Epidermal melanocyte (primary cell): ENCODE measurements around the gene CHI3L2.

Source experiments
- DNase-seq: peaks from one replicate; pipeline ENCODE4 v3.0.0; 2011; ENCODE audit warnings: low spot score; ENCODE audit not compliant: insufficient read length

CHI3L2 gene

DNA sequence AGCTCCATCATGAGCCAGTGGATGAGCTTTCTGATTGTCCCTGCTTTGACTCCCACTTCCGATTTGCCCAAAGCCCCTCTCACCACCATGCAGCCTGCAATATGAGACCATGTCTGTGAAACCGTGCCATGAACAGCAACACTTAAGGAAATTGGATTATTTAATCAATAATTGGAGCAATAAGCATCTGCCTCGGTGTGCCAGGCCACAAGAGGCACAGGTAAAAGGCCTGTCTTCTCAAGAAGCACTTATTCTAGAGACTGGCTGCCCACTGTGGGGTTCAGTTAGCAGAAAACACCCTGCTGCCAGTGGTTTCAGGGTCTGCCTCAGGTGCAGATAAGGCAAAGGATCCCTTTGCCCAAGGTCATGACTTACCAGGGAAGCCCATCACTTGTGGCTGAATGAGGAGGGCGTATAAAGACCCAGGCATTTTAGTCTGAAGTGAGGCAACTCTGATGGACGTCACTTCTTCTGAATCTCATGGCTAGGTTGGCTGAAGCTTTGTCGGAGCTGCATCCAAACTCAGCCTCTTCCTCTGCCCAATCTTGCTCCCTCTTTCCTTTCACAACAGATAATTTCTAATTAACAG, 7.1 kb upstream of the CHI3L2 start:
- DNase-seq = no peak

DNA sequence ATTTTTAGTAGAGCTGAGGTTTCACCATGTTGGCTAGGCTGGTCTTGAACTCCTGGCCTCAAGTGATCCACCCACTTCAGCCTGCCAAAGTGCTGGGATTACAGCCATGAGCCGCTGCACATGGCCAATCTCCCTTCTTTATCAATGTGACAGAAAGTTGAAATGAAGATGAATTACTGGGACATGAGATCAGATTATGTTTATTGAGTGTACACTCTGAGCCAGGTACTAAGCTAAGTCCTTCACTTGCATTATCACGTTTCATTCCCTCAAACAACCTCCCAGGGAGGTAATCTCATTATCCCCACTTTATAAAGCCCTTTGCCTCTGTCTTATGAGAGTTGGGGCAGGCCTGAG, 6.3 kb upstream of the CHI3L2 start:
- DNase-seq = no peak

DNA sequence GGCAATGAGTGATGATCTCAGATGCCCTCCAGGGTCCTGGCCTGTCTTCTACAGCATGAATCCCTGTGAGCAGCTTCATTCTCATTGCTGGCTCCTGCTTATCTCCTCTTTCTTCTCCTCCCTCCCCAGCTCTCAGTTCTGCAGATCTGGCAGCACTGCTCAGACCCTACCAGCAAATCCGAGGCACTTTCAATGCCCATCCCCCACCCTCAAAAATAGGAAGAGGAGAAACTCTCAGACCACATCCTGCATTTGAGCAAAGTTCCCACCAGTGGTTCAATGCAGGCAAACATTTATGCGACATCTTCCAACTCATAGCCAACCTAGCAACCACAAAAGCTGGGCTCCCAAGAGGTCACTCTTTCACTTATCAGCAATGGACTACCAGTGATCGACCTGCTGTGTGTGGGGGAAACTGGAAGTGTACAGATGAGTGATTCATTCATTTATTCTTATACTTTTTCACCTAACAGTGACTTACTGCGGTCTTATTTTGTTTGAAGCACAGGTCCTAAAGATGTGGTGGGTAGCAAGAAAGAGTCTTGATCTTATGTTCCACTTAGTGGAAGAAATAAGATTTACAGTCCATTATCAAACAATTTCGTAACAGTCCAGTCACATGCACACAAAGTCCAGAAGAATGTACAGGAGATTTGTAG, 5.8 kb upstream of the CHI3L2 start:
- DNase-seq = no peak

DNA sequence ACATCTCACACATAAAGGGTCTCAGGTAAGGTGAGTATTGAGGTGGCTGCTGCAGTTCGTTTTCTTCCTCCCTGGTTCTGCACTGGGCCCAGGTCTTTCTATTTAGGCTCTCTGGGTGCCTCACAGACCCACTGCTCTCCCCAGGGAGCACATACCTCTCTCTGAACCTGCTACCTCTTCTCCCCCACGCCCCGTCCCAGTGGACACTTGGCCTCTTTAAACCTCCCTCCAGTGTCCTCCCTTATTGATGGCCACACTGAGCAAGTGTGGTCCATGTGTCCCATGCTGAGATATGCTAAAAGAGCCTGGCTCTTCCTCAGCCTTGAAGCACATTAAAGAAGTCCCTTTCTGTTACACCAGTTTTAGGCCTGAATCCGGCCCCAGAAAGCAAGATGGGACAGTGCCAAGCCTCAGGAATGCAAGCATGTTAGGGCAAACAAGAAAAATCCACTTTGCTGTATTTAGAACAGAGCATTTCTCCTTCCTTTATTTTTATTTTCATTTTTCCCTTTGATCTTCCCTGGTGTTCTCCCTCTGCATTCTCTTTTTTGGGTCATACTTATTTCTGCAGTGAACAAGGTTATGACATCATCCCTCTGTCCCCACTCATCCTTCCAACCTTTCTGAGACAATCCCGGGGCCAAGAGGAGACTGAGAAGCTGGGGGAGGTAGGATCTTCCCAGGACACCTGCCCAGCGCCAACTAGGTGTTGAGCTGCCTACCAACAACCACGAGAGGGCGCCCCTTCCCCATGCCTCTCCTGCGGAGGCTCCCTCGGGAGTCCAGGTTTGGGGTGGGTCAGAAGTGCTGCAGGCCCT, 5.0 kb upstream of the CHI3L2 start:
- DNase-seq = peak; percentile 65

DNA sequence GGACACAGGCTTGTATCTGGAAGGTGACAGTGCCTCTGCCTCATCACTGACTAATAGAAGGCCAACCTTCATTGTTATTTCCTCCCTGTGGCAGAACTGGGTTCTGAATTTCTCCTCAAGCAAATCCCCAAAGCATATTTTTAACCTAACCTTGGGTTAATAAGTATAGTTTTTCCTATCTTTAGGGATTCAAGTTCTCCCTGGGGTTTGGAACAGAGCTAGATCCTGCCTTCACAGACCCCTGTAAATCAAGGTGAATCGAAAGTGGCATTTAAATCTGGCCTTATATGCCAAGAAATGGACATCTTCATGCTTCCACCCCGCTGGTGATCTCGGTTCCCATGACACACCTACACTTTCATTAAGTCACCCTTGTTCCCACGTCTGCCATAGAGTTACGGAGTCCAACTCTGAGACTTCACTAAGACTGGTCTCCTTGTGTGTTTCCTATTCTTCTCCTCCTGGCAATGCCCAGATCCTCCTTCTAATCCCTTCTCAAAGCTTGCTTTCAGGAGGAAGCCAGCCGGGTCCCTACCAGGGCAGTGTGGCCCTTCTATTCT, 4.3 kb upstream of the CHI3L2 start:
- DNase-seq = no peak

DNA sequence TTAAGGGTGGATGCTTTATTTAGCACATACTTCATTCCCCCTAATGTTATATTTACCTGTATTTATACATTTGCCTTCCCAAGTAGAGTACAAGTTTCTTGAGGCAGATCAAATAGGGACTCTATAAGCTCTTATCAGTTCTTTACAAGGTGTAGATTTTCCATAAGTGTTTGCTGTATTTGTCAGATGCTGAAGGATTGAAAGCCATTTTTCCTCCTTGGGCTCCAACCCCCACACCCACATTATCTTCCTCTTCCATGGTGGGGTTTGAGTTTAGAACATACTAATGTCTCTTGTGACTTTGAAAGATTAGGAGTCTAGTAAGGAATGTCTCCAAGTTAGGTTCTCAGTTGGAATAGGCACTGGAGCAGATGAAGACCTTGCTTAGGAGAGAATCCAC, 2.4 kb upstream of the CHI3L2 start:
- no peak for DNase-seq

DNA sequence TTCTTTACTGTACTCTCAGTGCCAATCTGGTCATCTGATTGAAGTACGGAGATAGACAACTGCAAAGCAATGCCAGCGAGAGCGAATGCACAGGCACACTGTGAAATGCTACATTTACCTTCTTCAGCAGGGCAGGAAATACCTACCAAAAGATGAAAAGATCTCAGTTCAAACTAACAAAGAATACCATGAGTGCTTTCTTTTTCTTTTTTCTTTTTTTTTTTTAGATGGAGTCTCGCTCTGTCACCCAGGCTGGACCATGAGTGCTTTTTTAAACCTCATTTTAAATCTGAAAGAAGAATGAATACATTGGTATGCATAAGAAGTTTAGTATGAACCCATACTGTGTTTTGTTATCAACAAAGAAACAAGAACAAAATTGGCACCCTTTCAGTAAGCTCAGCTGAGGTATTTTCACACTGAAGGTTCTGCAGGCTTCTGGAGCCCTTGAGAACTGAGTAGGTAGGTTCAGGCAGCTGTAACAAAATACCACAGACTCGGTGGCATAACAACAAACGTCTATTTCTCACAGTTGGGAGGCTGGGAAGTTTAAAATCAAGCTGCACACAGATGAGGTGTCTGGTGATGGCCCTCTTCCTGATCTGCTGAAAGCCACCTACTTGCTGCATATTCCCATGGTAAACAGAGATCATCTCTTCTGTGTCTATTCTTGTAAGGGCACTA, 1.7 kb upstream of the CHI3L2 start:
- no peak for DNase-seq

DNA sequence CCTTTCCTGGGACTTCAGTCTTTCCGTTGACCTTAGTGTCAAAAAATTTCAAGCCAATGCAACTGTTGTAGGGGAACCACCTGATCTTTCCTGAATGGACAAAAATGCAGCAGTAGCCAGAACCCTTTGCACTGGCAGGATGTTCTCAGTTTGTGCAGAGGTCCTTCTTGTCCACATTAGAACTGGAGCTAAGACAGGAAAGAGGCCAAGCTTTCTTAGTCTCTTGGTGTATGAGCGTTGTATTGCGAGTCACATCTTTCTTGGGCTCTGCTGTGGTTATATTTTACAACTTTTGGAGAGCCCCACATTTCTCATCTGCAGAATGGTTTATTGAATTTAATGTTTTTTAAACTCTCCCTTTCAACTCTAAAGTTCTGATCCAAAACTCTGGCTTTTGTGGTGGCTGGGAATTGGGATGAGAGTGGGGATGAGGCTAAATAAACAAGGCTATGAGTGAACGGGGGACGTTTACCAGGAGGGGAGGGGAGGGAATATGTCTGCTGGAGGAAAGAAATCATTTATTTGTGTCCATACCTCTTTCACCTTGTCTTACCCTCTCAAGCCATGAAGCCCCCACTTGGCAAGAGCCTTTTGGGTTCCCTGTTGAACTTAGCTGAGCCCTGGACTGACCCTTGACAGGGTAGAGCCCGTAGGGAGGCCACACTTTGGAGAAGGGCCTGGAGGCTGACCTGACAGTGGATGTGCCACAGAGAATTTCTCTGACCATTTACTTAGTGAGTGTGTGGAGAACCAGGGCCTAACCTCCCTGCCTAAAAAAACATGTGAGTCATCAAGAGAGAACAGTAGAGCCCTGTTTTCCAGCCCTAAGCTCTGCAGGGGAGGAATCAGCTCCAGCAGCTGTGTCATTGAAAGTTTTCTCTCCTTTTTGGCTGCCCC, 586 bp downstream of the CHI3L2 start:
- DNase-seq = peak; percentile 94

DNA sequence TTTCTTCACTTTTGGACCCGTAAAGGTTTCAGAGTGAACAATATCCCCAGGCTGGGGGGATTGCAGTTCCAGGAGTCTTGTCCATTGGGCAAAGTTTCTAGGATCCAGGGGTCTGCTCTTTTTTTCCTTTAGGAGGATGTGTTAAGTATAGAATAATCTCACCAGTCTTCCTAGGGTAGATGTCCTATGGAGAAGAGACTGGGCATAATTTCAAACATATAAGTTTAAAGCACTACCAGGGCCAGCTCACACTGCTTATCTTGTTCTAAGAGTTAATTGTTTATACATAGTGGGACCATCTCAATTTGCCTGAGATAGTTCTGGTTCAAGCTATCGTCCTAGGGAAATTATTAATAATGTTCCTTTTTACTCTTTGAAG, 1.2 kb downstream of the CHI3L2 start:
- DNase-seq = no peak

DNA sequence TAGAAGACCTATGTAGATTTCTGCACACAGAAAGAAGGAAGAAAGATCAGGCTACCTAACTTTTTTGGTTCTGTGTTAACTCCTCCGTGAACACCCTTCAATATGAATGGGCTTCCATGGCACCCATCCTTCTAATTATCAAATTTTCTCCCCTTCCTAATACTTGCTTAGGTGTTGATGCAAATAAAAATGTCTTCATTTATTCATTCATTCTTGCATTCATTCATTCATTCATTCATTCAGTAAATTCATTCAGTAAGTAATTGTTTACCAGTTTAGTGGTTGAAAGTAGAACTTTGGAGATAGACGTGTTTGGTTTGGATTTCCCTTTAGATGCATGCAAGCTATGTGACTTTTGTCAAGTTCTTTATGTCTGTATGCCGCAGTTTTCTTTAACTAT, 4.6 kb downstream of the CHI3L2 start:
- no peak for DNase-seq

DNA sequence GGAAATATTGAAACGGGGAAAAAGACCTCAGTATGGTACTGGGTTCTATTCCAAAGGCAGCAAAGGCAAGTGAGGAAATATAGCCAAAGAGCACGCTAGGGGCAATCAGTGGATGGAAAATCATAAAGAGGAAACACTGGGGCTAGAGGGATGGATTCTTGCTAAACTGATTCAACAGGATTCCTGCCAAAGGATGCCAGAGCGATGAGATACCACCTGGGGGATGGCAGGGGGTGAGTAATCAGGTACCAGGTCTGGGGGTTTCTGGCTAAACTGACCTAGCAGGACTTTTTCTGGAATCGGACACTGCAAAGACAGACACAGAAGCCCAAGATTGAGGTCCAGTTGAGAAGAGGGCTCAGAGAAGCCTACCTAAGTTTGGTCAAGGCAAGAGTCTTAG, 6.7 kb downstream of the CHI3L2 start:
- DNase-seq = no peak

DNA sequence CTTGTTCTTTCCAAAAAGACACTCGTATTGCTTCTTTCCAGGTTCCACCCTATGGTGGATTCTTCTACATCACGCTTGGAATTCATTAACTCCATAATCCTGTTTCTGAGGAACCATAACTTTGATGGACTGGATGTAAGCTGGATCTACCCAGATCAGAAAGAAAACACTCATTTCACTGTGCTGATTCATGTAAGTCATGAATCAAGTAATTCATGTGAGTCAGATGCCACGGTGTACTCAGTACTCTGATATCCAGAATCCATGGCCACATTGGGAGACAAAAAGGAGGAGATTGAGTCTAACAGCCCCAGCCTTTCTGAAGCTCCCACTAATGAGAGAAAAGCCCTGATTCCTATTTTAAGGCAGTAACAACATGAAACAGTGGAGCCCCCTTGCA, 7.4 kb downstream of the CHI3L2 start:
- no peak for DNase-seq

DNA sequence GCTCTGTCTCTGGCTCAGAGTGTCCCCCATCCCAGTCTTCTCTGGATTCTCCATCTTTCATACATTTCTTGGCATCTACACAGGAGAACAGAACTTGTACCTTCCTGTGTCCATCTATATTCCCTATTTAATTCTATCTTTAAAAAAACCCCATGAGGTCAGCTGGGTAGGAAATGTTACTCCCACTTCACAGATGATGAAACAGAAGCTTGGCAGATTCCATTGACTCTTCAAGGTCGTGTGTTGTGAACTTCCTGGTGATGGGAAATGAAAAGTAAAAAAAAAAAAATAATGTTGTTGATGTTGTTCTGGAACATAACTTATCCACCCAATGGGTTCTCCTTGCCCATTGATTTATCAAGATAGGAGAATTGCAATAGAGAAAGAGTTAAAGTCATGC, 8.9 kb downstream of the CHI3L2 start:
- no peak for DNase-seq

DNA sequence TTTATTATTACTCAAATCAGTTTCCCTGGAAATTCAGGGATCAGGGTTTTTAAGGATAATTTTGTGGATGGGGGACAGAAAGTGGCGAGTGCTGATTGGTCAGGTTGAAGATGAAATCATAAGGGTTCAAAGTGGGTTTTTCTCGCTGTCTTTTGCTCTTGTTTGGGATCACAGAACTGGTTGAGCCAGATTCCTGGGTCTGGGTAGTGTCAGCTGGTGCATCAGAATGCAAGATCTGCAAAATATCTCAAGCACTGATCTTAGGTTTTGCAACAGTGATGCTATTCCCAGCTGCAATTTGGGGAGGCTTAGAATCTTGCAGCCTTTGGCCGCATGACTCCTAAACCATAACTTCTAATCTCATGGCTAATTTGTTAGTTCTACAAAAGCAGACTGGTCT, 9.3 kb downstream of the CHI3L2 start:
- no peak for DNase-seq

DNA sequence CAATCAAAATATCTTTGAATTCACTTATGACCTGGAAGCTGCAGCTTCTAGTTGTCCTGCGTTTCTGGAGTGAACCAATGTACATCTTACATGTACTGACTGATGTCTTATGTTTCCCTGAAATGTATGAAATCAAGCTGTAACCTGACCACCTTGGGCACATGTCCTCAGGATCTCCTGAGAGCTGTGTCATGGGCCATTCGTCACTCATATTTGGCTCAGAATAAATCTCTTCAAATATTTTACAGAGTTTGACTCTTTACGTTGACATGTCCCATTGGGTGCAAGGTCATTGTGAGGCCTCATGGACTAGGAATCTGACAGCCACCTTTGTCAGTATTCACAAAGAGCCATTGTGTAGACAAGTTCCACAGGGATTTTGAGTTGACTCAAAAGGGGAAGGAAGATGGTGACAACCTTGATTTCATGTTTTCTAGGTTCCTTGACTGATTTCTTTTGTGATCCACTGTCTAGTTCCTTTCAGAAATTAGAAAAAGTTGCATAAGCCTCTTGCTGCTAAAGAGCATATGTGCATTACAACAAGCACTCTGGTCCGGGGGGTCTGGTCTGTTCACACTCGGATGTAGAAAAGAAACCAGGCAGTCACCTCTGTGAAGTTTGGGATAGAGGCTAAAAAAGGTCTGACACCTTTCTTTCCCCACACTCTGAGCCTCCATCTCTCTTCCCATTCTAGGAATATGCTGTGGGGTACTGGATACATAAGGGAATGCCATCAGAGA, 10.7 kb downstream of the CHI3L2 start:
- no peak for DNase-seq

DNA sequence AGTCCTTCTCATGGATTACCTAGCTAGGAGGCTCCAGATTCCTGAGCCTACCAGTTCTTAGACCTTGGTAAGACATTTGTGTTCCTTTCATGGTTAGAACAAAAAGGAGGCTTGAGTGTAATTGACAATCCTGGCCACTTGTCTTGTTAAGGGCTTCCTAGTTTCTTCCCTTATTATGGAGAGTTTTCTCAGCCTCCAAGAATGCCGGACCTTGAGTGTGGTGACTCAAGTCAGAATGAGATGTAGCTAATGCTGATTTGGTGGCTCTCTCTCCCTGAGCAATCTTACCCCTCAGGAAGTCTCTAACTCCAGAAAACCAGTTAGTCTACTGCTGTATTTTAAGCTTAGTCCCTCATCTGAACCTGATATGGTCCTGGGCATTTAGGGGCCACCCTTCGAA, 14.3 kb downstream of the CHI3L2 start:
- no peak for DNase-seq

DNA sequence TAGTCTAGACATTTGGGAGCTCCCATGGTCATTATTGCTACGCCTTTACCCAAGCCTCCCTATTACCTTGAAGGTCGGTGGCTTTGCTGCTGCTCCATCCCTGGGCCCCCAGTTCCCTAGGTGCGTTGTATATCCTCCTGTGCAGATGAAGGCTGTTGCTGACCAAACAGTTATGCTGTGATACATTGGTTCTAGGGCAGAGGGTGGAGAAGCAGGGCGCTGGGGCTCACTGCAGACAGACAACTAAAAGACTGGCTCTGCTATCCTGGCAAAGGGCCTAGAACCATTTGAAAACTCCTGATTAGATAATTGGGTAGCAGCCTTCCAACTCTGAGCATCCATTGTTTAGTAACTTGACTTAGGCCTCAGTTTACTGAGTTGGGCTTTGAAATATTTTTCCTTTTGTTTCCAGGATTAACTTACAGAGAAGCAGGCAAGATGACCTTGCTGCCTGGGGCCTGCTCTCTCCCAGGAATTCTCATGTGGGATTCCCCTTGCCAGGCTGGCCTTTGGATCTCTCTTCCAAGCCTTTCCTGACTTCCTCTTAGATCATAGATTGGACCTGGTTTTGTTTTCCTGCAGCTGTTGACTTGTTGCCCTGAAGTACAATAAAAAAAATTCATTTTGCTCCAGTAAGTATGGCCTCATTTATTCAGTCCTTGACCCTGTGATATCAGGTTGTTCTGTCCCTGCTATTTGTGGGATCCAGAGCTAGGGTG, 15.5 kb downstream of the CHI3L2 start:
- no peak for DNase-seq

DNA sequence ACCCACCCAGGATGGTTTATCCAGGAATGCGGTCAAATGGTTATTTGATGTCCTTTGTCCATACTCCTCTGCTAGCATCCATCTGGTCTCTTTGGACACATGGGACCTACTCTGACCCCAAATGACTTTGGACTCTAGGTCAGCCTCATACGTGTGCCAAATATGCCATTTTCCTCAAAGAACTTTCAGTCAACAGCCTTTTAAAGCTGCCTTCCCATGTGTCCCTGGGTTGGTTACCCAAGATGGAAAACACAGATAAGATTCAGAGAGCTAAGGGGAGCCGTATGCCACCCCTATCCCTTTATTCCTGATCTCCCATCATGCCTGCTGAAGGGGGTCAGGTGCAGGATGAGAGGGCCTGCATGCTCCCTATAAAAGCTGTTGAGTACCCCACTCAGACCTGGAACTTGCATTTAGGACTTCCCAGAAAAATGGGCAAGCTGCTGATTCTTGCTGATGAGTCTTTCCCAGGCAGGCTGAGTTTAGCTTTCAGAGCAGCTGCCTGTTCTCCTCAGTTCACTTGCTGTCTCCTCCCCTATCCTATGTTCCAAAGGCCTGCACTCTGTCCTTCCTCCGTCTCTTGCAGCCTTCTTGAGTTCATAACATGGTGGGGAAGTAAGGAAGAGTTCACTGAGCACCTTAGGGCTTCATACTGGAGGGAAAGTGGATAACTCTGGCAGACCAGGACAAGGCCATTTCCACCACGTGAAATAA, 19.8 kb downstream of the CHI3L2 start:
- no peak for DNase-seq

DNA sequence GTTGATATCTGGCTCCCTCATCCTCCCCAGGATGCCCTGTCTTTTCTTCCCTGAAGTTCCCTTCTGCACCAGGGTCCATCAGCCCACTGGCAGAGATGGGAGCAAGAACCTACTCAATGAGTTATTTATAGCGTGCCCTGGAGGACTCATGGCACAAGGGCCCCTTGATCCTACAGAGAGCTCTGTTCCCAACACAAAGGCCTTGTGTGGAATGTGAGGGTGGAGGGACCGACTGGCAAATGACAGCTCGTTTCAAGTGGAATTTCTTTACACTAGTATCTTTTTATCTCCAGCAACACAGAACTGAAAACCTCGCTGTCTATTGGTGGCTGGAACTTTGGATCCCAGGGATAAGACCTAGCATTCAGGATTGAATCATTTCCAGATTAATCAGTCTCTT, 22.4 kb downstream of the CHI3L2 start:
- peak; percentile 30 for DNase-seq
